Fibroblast of upper back skin (primary cell): Measurements from ENCODE around the gene PDE8B.
"Not testable (repeated sequence)": the region's sequence is repeated elsewhere in the genome, so short reads cannot be mapped to it uniquely, and the experiment has no call there.

Experiments used
- DNase-seq: peaks from one replicate; pipeline ENCODE4 v3.0.0-alpha.2; 2013

PDE8B gene

GRCh38 chr5:77367741-77368140 is 157.3 kb downstream of the PDE8B start:
- no peak for DNase-seq

GRCh38 chr5:77368367-77368766 is 157.9 kb downstream of the PDE8B start:
- DNase-seq, result no peak

- no peak for DNase-seq
Observed at GRCh38 chr5:77369566-77369965, 159.1 kb downstream of the PDE8B start.

- no peak for DNase-seq
Observed at GRCh38 chr5:77374686-77375085, 164.2 kb downstream of the PDE8B start.

- DNase-seq, result no peak
Observed at GRCh38 chr5:77376609-77377300, 166.3 kb downstream of the PDE8B start.

- DNase-seq, result no peak
Observed at GRCh38 chr5:77379558-77380061, 169.1 kb downstream of the PDE8B start.

GRCh38 chr5:77380636-77381035 is 170.2 kb downstream of the PDE8B start:
- no peak for DNase-seq

GRCh38 chr5:77383336-77383735 is 172.9 kb downstream of the PDE8B start:
- not testable (repeated sequence) for DNase-seq

GRCh38 chr5:77386340-77386739 is 175.9 kb downstream of the PDE8B start:
- DNase-seq, result not testable (repeated sequence)

- no peak for DNase-seq
Observed at GRCh38 chr5:77389746-77390145, 179.3 kb downstream of the PDE8B start.

GRCh38 chr5:77390221-77390620 is 179.7 kb downstream of the PDE8B start:
- no peak for DNase-seq

GRCh38 chr5:77390795-77391194 is 180.3 kb downstream of the PDE8B start:
- peak; percentile 40 for DNase-seq

- no peak for DNase-seq
Observed at GRCh38 chr5:77391240-77391765, 180.8 kb downstream of the PDE8B start.

GRCh38 chr5:77394064-77394715 is 183.7 kb downstream of the PDE8B start:
- DNase-seq, result no peak

GRCh38 chr5:77396017-77396416 is 185.5 kb downstream of the PDE8B start:
- DNase-seq, result no peak

- DNase-seq, result no peak
Observed at GRCh38 chr5:77397686-77398292, 187.3 kb downstream of the PDE8B start.

- no peak for DNase-seq
Observed at GRCh38 chr5:77398458-77398857, 188.0 kb downstream of the PDE8B start.

- DNase-seq, result peak; percentile 11
Observed at GRCh38 chr5:77398896-77399295, 188.4 kb downstream of the PDE8B start.

- no peak for DNase-seq
Observed at GRCh38 chr5:77400645-77401044, 190.2 kb downstream of the PDE8B start.

GRCh38 chr5:77402796-77403195 is 192.3 kb downstream of the PDE8B start:
- no peak for DNase-seq

- DNase-seq, result no peak
Observed at GRCh38 chr5:77407152-77407551, 196.7 kb downstream of the PDE8B start.

GRCh38 chr5:77409870-77410621 is 199.6 kb downstream of the PDE8B start:
- DNase-seq, result no peak

- DNase-seq, result no peak
Observed at GRCh38 chr5:77413049-77413448, 202.6 kb downstream of the PDE8B start.
